Heart right ventricle (tissue), 16 donors: Measurements from ENCODE around the gene GTF2A1L. TPM values are rescaled to one million over a fixed set of nuclear protein-coding genes. Genes with fewer than 3 reads are reported as not detected.
"Not testable (repeated sequence)": the region's sequence is repeated elsewhere in the genome, so short reads cannot be mapped to it uniquely, and the experiment has no call there.

Experiments
- ATAC-seq, 8 donors: fragments of 200-7000 bp; cut with Tn5 transposase; one replicate each; pipeline ENCODE4 v1.9.1; 2020; ENCODE audit warnings: mild to moderate bottlenecking in 8 of 8, moderate library complexity in 8 of 8, moderate number of reproducible peaks in 1 of 8
- DNase-seq, 2 donors: peaks; one replicate each; pipeline ENCODE4 v3.0.0-alpha.2; 2020
- H3K27ac ChIP-seq, 10 donors: fragments of 200-600 bp; sonication (generic) in 2 of 10; one replicate each; pipeline versions ENCODE4 v1.5.0 to v1.8.0; 2020 to 2022; ENCODE audit warnings: mild to moderate bottlenecking in 3 of 10
- H3K27me3 ChIP-seq, 7 donors: fragments of 200-600 bp; one replicate each; pipeline ENCODE4 v1.8.0; 2021 to 2022; ENCODE audit warnings: mild to moderate bottlenecking in 2 of 7
- H3K36me3 ChIP-seq, 9 donors: fragments of 200-600 bp; sonication (generic) in 1 of 9; one replicate each; pipeline versions ENCODE4 v1.5.0 to v1.8.0; 2020 to 2022; ENCODE audit warnings: mild to moderate bottlenecking in 2 of 9
- H3K4me1 ChIP-seq, 9 donors: fragments of 200-600 bp; sonication (generic) in 1 of 9; one replicate each; pipeline versions ENCODE4 v1.5.0 to v1.8.0; 2020 to 2022; ENCODE audit warnings: mild to moderate bottlenecking in 4 of 9
- H3K4me3 ChIP-seq, 10 donors: fragments of 200-600 bp; sonication (generic) in 2 of 10; one replicate each; pipeline versions ENCODE4 v1.5.0 to v1.8.0; 2020 to 2022; ENCODE audit warnings: mild to moderate bottlenecking in 7 of 10, moderate library complexity in 2 of 10
- H3K9me3 ChIP-seq, 11 donors: fragments of 200-600 bp in 10 of 11; sonication (generic) in 2 of 11; one replicate each; pipeline versions ENCODE4 v1.5.0 to v1.8.0; 2013 to 2022; ENCODE audit warnings: mild to moderate bottlenecking in 2 of 11, control low read depth in 1 of 11, moderate library complexity in 1 of 11
- WGBS, 2 donors: extraction: QIAGEN DNeasy Blood & Tissue Kit; methylation state at CpG; one replicate each; pipeline ENCODE4 v1.1.7; 2013; ENCODE audit warnings: inconsistent platforms in 1 of 2; 5-methylcytosine and 5-hydroxymethylcytosine counted together
- intact Hi-C, 10 donors: fragments of 100-400 bp; cut with DNase I; formaldehyde crosslinking; loops; one replicate each; pipeline versions ENCODE4 v1.11.1 to v1.14.2; 2022
- polyA plus RNA-seq, 2 donors: library from polyadenylated mRNA; stranded (reverse); fragments of 200-250 nt; gene quantifications; one replicate each; pipeline ENCODE4 v1.2.3, GENCODE V29; 2013
- total RNA-seq, 10 donors: library from RNA; stranded (reverse); fragmentation: NEBNext Ultra II Directional in 3 of 10; extraction: Animal tissue kit (Norgen Biotek cat#: 25700) in 3 of 10; gene quantifications; one replicate each; pipeline versions ENCODE4 v1.2.1 to v1.2.4, GENCODE V29; 2021 to 2023
- TF ChIP-seq, protein P1 (sequence below), 9 donors: fragments of 200-600 bp; sonication (generic) in 2 of 9; IDR thresholded peaks; one replicate each; pipeline versions ENCODE4 v1.5.0 to v1.8.0; 2021 to 2022; ENCODE audit warnings: antibody characterized with exemption in 9 of 9, mild to moderate bottlenecking in 5 of 9, moderate library complexity in 1 of 9
- donor health status: Arrhythmogenic right ventricular cardiomyopathy.
- donor health status: ischemic (EF 13 %, LVEDD 7.1; RV severe dilation, severe dysfunction).
- donor health status: healthy with polysubstance abuse.
- donor health status: DM: no; HTN: yes; CAD: no.
- donor health status: DM: no; HTN: no; CAD: no.
- donor health status: ischemic (EF 25% LVEDD 6.9; RV normal size, moderate dysfunction).
- donor health status: ischemic (EF 25% LVEDD 5.7; RV mildly dilated, moderate dysfunction).
- donor health status: healthy.
- donor health status: DM: yes; HTN: yes; CAD: no.
- donor health status: Ischemic cardiomyopathy.
- donor health status: ischemic (EF 35%, LVEDD 5.7; RV mildly dilated, moderate dysfunction).
- donor health status: nonischemic (EF 11% LVEDD 7.7; RV severe dilation, severe dysfunction).
- donor health status: DM: yes; HTN: yes; CAD: no.
- donor health status: PGD.
- donor health status: ischemic (EF 29% LVEDD 5.4; RV normal size, mild dysfunction).
- donor health status: nonischemic (EF 23%, LVEDD 6.1; RV moderate dilation, normal function).

Gene GTF2A1L
- total and polyA plus RNA-seq, 12 donors = 0.22 to 0.43 TPM; not detected in 10

DNA sequence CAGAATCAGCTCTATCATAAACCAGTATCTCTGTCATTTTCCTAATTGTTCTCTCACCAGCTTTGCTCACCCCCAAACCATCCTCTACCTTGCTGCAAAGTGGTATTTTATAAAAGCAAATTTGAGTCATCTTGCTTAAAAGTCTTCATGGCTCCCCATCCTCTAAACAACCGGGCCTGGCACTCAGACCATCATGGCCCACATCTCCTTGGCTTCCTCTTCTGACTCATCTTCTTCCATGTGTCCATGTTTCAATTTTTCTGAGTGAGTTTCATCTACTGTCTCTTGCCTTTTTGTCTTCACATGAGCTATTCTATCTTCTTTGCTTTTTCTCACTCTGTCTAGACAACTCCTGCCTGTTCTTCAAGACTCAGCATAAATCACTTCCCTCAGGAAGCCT is 79.2 kb downstream of the GTF2A1L start:
- H3K4me1 ChIP-seq = peaks cover 0 to 8% (median 0%) of the 10 kb centered on the region in 9 donors
- 89 to 93% methylated on average over 1 of the region's 1 CpG for WGBS, 2 donors
- no peaks in the 10 kb centered on the region for H3K36me3 ChIP-seq
- H3K9me3 ChIP-seq = peaks cover 0 to under 1% (median 0%) of the 10 kb centered on the region in 11 donors
- H3K27ac ChIP-seq = no peak overlapping the region
- DNase-seq (no peak), ATAC-seq (no peak)
- TF ChIP-seq, protein P1, sequence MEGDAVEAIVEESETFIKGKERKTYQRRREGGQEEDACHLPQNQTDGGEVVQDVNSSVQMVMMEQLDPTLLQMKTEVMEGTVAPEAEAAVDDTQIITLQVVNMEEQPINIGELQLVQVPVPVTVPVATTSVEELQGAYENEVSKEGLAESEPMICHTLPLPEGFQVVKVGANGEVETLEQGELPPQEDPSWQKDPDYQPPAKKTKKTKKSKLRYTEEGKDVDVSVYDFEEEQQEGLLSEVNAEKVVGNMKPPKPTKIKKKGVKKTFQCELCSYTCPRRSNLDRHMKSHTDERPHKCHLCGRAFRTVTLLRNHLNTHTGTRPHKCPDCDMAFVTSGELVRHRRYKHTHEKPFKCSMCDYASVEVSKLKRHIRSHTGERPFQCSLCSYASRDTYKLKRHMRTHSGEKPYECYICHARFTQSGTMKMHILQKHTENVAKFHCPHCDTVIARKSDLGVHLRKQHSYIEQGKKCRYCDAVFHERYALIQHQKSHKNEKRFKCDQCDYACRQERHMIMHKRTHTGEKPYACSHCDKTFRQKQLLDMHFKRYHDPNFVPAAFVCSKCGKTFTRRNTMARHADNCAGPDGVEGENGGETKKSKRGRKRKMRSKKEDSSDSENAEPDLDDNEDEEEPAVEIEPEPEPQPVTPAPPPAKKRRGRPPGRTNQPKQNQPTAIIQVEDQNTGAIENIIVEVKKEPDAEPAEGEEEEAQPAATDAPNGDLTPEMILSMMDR (IDR thresholded peaks at IDR 0.05) = no peak
- intact Hi-C loops = no loop called here
- H3K4me3 ChIP-seq = no peak overlapping the region
- H3K27me3 ChIP-seq = no peaks in the 10 kb centered on the region

DNA sequence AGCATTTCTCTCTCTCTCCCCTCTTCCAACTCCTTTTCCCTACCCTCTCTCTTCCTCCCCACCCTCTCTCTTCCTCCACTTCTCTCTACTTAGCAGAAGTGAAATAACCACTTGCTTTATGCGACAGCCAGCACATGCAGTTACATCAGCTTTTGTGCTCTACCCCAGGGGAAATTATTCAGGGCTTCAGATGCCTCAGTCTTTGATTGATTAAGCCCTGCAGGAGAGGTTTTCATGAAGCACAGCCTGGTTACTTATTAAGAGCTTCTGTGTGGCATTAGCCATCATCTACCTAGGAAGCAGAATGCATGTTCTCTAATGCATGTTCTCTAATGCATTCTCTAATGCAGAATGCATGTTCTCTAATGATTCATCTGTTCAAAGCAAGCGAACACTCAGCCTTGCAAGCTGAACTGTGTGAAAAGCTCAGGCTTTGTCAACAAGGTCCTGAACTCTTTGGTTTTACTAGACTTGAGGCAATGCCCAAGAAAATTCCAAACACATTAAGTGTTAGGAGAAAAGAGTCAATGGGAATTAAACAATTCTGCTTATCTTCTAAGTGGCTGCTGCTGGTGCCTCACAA is 81.8 kb downstream of the GTF2A1L start:
- peaks cover 0 to 13% (median 0%) of the 10 kb centered on the region in 11 donors for H3K9me3 ChIP-seq
- peaks cover 0 to 1% (median 0%) of the 10 kb centered on the region in 9 donors for H3K4me1 ChIP-seq
- 66 to 80% methylated on average over 2 of the region's 2 CpGs for WGBS, 2 donors
- no peaks in the 10 kb centered on the region for H3K36me3 ChIP-seq
- TF ChIP-seq, protein P1 (IDR thresholded peaks at IDR 0.05) = no peak
- H3K4me3 ChIP-seq = no peak overlapping the region
- ATAC-seq = no peak
- H3K27me3 ChIP-seq = no peaks in the 10 kb centered on the region
- intact Hi-C loops = no loop called here
- H3K27ac ChIP-seq = no peak overlapping the region
- DNase-seq = no peak

DNA sequence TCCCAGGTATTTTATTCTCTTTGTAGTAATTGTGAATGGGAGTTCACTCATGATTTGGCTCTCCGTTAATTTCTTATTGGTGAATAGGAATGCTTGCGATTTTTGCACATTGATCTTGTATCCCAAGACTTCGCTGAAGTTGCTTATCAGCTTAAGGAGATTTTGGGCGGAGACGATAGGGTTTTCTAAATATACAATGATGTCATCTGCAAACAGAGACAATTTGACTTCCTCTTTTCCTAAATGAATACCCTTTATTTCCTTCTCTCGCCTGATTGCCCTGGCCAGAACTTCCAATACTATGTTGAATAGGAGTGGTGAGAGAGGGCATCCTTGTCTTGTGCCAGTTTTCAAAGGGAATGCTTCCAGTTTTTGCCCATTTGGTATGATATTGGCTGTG is 86.0 kb downstream of the GTF2A1L start:
- H3K36me3 ChIP-seq, H3K27ac ChIP-seq, ATAC-seq, H3K4me1 ChIP-seq, H3K4me3 ChIP-seq, DNase-seq, H3K27me3 ChIP-seq, intact Hi-C loops: not testable (repeated sequence)
- WGBS, 2 donors = 88 to 90% methylated on average over 6 of the region's 6 CpGs
- H3K9me3 ChIP-seq = peaks cover 0 to 17% (median 0%) of the 10 kb centered on the region in 11 donors

DNA sequence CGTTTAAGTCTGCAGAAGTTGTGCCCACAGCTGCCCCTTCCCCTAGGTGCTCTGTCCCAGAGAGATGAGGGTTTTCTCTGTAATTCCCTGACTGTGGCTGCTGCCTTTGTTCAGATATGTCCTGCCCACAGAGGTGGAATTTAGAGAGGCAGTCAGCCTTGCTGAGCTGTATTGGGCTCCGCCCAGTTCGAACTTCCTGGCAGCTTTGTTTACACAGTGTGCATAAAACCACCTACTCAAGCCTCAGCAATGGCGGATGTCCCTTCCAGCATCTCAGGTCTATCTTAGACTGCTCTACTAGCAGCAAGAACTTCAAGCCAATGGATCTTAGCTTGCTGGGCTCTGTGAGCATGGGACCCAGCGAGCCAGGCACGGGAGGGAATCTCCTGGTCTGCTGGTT is 89.8 kb downstream of the GTF2A1L start:
- 81 to 82% methylated on average over 6 of the region's 6 CpGs for WGBS, 2 donors
- DNase-seq = no peak
- peaks cover 0 to 3% (median 0%) of the 10 kb centered on the region in 9 donors for H3K4me1 ChIP-seq
- H3K4me3 ChIP-seq = no peak overlapping the region
- no peaks in the 10 kb centered on the region for H3K36me3 ChIP-seq
- TF ChIP-seq, protein P1 (IDR thresholded peaks at IDR 0.05) = no peak
- no peak for ATAC-seq
- H3K9me3 ChIP-seq = peaks cover 0 to 15% (median 0%) of the 10 kb centered on the region in 11 donors
- H3K27ac ChIP-seq = no peak overlapping the region
- intact Hi-C loops = no loop called here
- no peaks in the 10 kb centered on the region for H3K27me3 ChIP-seq
